Activated CD4-positive, alpha-beta T cell treated with anti-CD3 and anti-CD28 coated beads, Interleukin-2, amount 50 U/mL, for 48 hours (primary cell): Measurements from ENCODE around the gene C3orf18.

Experiments used
- DNase-seq, 2 experiments: peaks; one replicate each; pipeline ENCODE4 v3.0.0-alpha.2; 2020

Gene C3orf18

GRCh38 chr3:50603261-50604109, 35.9 kb upstream of the C3orf18 start:
- peak; percentile 43 to 55 for DNase-seq

- no peak for DNase-seq
Measured at GRCh38 chr3:50602595-50603191, 35.1 kb upstream of the C3orf18 start.

GRCh38 chr3:50600841-50601591, 33.5 kb upstream of the C3orf18 start:
- DNase-seq: peak; percentile 94 to 96

GRCh38 chr3:50600141-50600753, 32.7 kb upstream of the C3orf18 start:
- peak; percentile 51 to 62 for DNase-seq

- DNase-seq: peak; percentile 26
Measured at GRCh38 chr3:50599716-50600118, 32.2 kb upstream of the C3orf18 start.

GRCh38 chr3:50599115-50599715, 31.7 kb upstream of the C3orf18 start:
- peak in 1 of 2 experiments; percentile 24 for DNase-seq

GRCh38 chr3:50594253-50594785, 26.8 kb upstream of the C3orf18 start:
- peak; percentile 31 to 40 for DNase-seq

GRCh38 chr3:50592568-50592967, 25.0 kb upstream of the C3orf18 start:
- DNase-seq: peak; percentile 39 to 48

GRCh38 chr3:50591196-50591741, 23.7 kb upstream of the C3orf18 start:
- DNase-seq: peak in 1 of 2 experiments; percentile 63

GRCh38 chr3:50588759-50589433, 21.3 kb upstream of the C3orf18 start:
- no peak for DNase-seq

- peak; percentile 89 to 94 for DNase-seq
Measured at GRCh38 chr3:50587806-50588758, 20.5 kb upstream of the C3orf18 start.

GRCh38 chr3:50587373-50587772, 19.8 kb upstream of the C3orf18 start:
- DNase-seq: peak in 1 of 2 experiments; percentile 31

- peak in 1 of 2 experiments; percentile 19 for DNase-seq
Measured at GRCh38 chr3:50586763-50587070, 19.2 kb upstream of the C3orf18 start.

GRCh38 chr3:50585919-50586762, 18.6 kb upstream of the C3orf18 start:
- DNase-seq: peak; percentile 72 to 80

- DNase-seq: no peak
Measured at GRCh38 chr3:50584391-50584790, 16.8 kb upstream of the C3orf18 start.

GRCh38 chr3:50583897-50584296, 16.4 kb upstream of the C3orf18 start:
- no peak for DNase-seq

GRCh38 chr3:50582083-50582482, 14.5 kb upstream of the C3orf18 start:
- no peak for DNase-seq

- no peak for DNase-seq
Measured at GRCh38 chr3:50581459-50581842, 13.9 kb upstream of the C3orf18 start.

GRCh38 chr3:50580683-50581458, 13.3 kb upstream of the C3orf18 start:
- DNase-seq: no peak
